Endodermal cell (in vitro differentiated cells): ENCODE data around the gene OR1J4. TPM values are rescaled to one million over a fixed set of nuclear protein-coding genes. Genes with fewer than 3 reads are reported as not detected.

Experiments
- DNase-seq: peaks from one replicate; pipeline ENCODE4 v3.0.0-alpha.2; 2017
- H3K27ac ChIP-seq: 2 replicates; pipeline ENCODE4 v1.5.1; 2013; ENCODE audit warnings: mild to moderate bottlenecking, low read depth, low read length, moderate library complexity
- H3K27me3 ChIP-seq: 2 replicates; pipeline ENCODE4 v1.6.1; 2013; ENCODE audit warnings: mild to moderate bottlenecking, low read length, moderate library complexity; ENCODE audit not compliant: insufficient read depth, control insufficient read depth, poor library complexity, severe bottlenecking
- H3K36me3 ChIP-seq: 2 replicates; pipeline ENCODE4 v1.7.0; 2013; ENCODE audit warnings: mild to moderate bottlenecking, low read length, moderate library complexity; ENCODE audit not compliant: control insufficient read depth, insufficient read depth
- H3K4me1 ChIP-seq: one replicate; pipeline ENCODE4 v1.7.0; 2013; ENCODE audit warnings: low read length; ENCODE audit not compliant: control insufficient read depth, insufficient read depth
- H3K4me3 ChIP-seq: 2 replicates; pipeline ENCODE4 v1.5.1; 2013; ENCODE audit warnings: mild to moderate bottlenecking, low read length, moderate library complexity
- H3K9ac ChIP-seq: 2 replicates; pipeline ENCODE4 v1.6.1; 2013; ENCODE audit warnings: mild to moderate bottlenecking, low read length, moderate library complexity; ENCODE audit not compliant: poor library complexity, severe bottlenecking; ENCODE audit errors: extremely low read depth
- H3K9me3 ChIP-seq: 2 replicates; pipeline ENCODE4 v1.6.1; 2013; ENCODE audit warnings: mild to moderate bottlenecking, low read length, moderate library complexity; ENCODE audit not compliant: control insufficient read depth
- H3K27ac Mint-ChIP-seq: 2 replicates; pipeline ENCODE4 v1.8.0; 2020; ENCODE audit warnings: mixed read lengths
- H3K27me3 Mint-ChIP-seq: 2 replicates; pipeline ENCODE4 v1.8.0; 2021; ENCODE audit warnings: mild to moderate bottlenecking, mixed read lengths; ENCODE audit not compliant: insufficient read depth
- H3K36me3 Mint-ChIP-seq: 2 replicates; pipeline ENCODE4 v1.8.0; 2020; ENCODE audit warnings: low read depth, mixed read lengths
- H3K4me1 Mint-ChIP-seq: 2 replicates; pipeline ENCODE4 v1.8.0; 2020; ENCODE audit warnings: mixed read lengths
- H3K4me3 Mint-ChIP-seq: 2 replicates; pipeline ENCODE4 v1.8.0; 2020; ENCODE audit warnings: mild to moderate bottlenecking, moderate library complexity, mixed read lengths
- H3K9me3 Mint-ChIP-seq: 2 replicates; pipeline ENCODE4 v1.8.0; 2020; ENCODE audit warnings: mild to moderate bottlenecking, mixed read lengths
- WGBS, 2 experiments: methylation state at CpG; one replicate each; pipeline versions ENCODE4 v1.1.5 to v1.1.7; 2013; ENCODE audit warnings: missing lambda C conversion rate in 2 of 2, mixed read lengths in 1 of 2; ENCODE audit not compliant: insufficient coverage in 1 of 2, insufficient read length in 1 of 2; 5-methylcytosine and 5-hydroxymethylcytosine counted together
- total RNA-seq, 2 donors: library from RNA; stranded (reverse); fragmentation: NEBNext Ultra II Directional in 1 of 2; extraction: Animal tissue kit (Norgen Biotek cat#: 25700) in 1 of 2; gene quantifications; 2 replicates in 1 of 2; 3 replicates in 1 of 2; pipeline ENCODE4 v1.2.1, GENCODE V29; 2021
- TF ChIP-seq, protein P1 (sequence below): fragments of 200-600 bp; sonication (generic); conservative IDR thresholded peaks from 2 replicates; pipeline ENCODE4 v1.5.0; 2021; ENCODE audit warnings: antibody characterized with exemption, mild to moderate bottlenecking

Gene OR1J4
- total RNA-seq, 2 donors from 2014 or later = not detected

DNA sequence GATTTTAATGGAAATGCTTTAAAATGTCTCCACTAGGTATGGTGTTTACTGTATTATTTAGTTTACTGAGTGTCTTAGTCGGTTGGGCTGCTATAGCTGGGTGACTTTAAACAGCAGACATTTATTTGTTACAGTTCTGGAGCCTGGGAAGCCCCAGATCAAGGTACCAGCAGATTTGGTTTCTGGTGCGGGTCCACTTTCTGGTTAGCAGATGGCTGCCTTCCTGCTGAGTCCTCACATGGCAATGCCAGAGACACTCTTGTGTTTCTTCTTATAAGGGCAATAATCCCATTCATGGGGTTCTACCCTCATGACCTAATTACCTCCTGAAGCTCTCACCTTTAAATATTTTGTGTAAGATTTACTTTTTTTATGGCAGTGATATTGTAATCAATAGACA lies 715 bp upstream of the OR1J4 start:
- no peaks in the 10 kb centered on the region for H3K4me1 ChIP-seq
- no peak overlapping the region for H3K4me3 ChIP-seq
- WGBS, 2 experiments = 46 to 52% methylated on average over 2 of the region's 2 CpGs
- no peaks in the 10 kb centered on the region for H3K27me3 ChIP-seq
- H3K27me3 Mint-ChIP-seq = peaks cover 47% of the 10 kb centered on the region
- H3K4me1 Mint-ChIP-seq = no peaks in the 10 kb centered on the region
- no peaks in the 10 kb centered on the region for H3K36me3 ChIP-seq
- TF ChIP-seq, protein P1, sequence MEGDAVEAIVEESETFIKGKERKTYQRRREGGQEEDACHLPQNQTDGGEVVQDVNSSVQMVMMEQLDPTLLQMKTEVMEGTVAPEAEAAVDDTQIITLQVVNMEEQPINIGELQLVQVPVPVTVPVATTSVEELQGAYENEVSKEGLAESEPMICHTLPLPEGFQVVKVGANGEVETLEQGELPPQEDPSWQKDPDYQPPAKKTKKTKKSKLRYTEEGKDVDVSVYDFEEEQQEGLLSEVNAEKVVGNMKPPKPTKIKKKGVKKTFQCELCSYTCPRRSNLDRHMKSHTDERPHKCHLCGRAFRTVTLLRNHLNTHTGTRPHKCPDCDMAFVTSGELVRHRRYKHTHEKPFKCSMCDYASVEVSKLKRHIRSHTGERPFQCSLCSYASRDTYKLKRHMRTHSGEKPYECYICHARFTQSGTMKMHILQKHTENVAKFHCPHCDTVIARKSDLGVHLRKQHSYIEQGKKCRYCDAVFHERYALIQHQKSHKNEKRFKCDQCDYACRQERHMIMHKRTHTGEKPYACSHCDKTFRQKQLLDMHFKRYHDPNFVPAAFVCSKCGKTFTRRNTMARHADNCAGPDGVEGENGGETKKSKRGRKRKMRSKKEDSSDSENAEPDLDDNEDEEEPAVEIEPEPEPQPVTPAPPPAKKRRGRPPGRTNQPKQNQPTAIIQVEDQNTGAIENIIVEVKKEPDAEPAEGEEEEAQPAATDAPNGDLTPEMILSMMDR = no peak
- no peak for DNase-seq
- no peak overlapping the region for H3K27ac ChIP-seq
- no peak overlapping the region for H3K27ac Mint-ChIP-seq
- no peak overlapping the region for H3K9ac ChIP-seq
- no peaks in the 10 kb centered on the region for H3K36me3 Mint-ChIP-seq
- H3K4me3 Mint-ChIP-seq = no peak overlapping the region
- H3K9me3 Mint-ChIP-seq = peaks cover 11% of the 10 kb centered on the region
- H3K9me3 ChIP-seq = peaks cover 5% of the 10 kb centered on the region

DNA sequence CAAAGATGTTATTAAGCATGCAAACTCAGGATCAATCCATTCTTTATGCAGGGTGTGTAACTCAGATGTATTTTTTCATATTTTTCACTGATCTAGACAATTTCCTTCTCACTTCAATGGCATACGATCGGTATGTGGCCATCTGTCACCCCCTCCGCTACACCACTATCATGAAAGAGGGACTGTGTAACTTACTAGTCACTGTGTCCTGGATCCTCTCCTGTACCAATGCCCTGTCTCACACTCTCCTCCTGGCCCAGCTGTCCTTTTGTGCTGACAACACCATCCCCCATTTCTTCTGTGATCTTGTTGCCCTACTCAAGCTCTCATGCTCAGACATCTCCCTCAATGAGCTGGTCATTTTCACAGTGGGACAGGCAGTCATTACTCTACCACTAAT lies 435 bp downstream of the OR1J4 start:
- H3K27me3 Mint-ChIP-seq = peaks cover 42% of the 10 kb centered on the region
- no peaks in the 10 kb centered on the region for H3K4me1 ChIP-seq
- H3K4me3 Mint-ChIP-seq = no peak overlapping the region
- peaks cover 8% of the 10 kb centered on the region for H3K9me3 ChIP-seq
- DNase-seq = no peak
- no peak overlapping the region for H3K27ac Mint-ChIP-seq
- WGBS, 2 experiments = 87 to 91% methylated on average over 3 of the region's 3 CpGs
- TF ChIP-seq, protein P1 = no peak
- H3K27me3 ChIP-seq = no peaks in the 10 kb centered on the region
- H3K36me3 Mint-ChIP-seq = no peaks in the 10 kb centered on the region
- peaks cover 11% of the 10 kb centered on the region for H3K9me3 Mint-ChIP-seq
- no peak overlapping the region for H3K27ac ChIP-seq
- H3K36me3 ChIP-seq = no peaks in the 10 kb centered on the region
- H3K4me3 ChIP-seq = no peak overlapping the region
- no peaks in the 10 kb centered on the region for H3K4me1 Mint-ChIP-seq
- no peak overlapping the region for H3K9ac ChIP-seq

DNA sequence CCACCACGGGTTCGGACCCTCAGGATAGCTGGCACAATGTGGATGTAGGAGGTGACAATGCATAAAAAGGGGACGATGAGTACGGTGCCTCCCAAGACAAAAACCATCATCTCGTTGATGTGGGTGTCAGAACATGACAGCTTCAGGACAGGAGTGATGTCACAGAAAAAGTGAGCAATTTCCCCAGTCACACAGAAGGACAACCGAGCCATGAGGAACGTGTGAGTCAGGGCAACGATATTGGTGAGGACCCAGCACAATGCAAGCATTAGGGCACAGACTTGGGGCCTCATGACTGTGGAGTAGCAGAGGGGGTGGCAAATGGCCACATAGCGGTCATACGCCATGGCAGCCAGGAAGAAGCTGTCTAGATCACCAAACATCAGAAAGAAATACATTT lies 7.7 kb downstream of the OR1J4 start:
- DNase-seq = no peak
- Mint-ChIP-seq H3K27me3 (peaks cover 49% of the 10 kb centered on the region), H3K27ac (no peak overlapping the region), H3K4me3 (no peak overlapping the region), H3K9me3 (peaks cover 17% of the 10 kb centered on the region), H3K36me3 (no peaks in the 10 kb centered on the region), H3K4me1 (peaks cover 8% of the 10 kb centered on the region)
- H3K9me3 ChIP-seq = peaks cover 35% of the 10 kb centered on the region
- no peak overlapping the region for H3K9ac ChIP-seq
- H3K36me3 ChIP-seq = no peaks in the 10 kb centered on the region
- no peak overlapping the region for H3K27ac ChIP-seq
- H3K4me3 ChIP-seq = no peak overlapping the region
- TF ChIP-seq, protein P1 = no peak
- H3K27me3 ChIP-seq = no peaks in the 10 kb centered on the region
- WGBS, 2 experiments = 79 to 84% methylated on average over 8 to 10 of the region's 10 CpGs
- no peaks in the 10 kb centered on the region for H3K4me1 ChIP-seq
